Measurements from ENCODE around the gene ALDH1B1.
"Not testable (repeated sequence)": the region's sequence is repeated elsewhere in the genome, so short reads cannot be mapped to it uniquely, and the experiment has no call there.

The ALDH1B1 gene

GRCh38 chr9:38390851-38391250 is 1.7 kb upstream of the ALDH1B1 start:
- Mint-ChIP-seq H3K4me3 (no peak overlapping the region), H3K27me3 (peaks cover 21% of the 10 kb centered on the region), H3K4me1 (peaks cover 25% of the 10 kb centered on the region), H3K9me3 (peaks cover 0 to 10% of the 10 kb centered on the region in 2 donors), H3K27ac (no peak overlapping the region)
- ATAC-seq (no peak), DNase-seq (no peak)

- Mint-ChIP-seq H3K4me3 (peak overlapping the region; percentile 92 to 96), H3K9me3 (peaks cover under 1 to 10% of the 10 kb centered on the region in 2 donors), H3K27me3 (peaks cover 21% of the 10 kb centered on the region), H3K4me1 (peaks cover 25% of the 10 kb centered on the region), H3K27ac (peak overlapping the region in 1 of 2 donors; percentile 97)
- DNase-seq (no peak), ATAC-seq (no peak)
Measured at GRCh38 chr9:38391278-38392118, 1.0 kb upstream of the ALDH1B1 start.

- Mint-ChIP-seq H3K27me3 (peaks cover 21% of the 10 kb centered on the region), H3K27ac (peak overlapping the region; percentile 94 to 97), H3K4me3 (peak overlapping the region; percentile 92 to 96), H3K9me3 (peaks cover 3 to 10% of the 10 kb centered on the region in 2 donors), H3K4me1 (peaks cover 25% of the 10 kb centered on the region)
- DNase-seq: peak; percentile 9 to 11
- peak; percentile 10 for ATAC-seq
Measured at GRCh38 chr9:38393128-38393796, 760 bp downstream of the ALDH1B1 start.

GRCh38 chr9:38394416-38394815 is 1.9 kb downstream of the ALDH1B1 start:
- Mint-ChIP-seq H3K4me1 (peaks cover 25% of the 10 kb centered on the region), H3K4me3 (no peak overlapping the region), H3K9me3 (peaks cover 3 to 10% of the 10 kb centered on the region in 2 donors), H3K27ac (no peak overlapping the region), H3K27me3 (peaks cover 21% of the 10 kb centered on the region)
- DNase-seq (no peak), ATAC-seq (no peak)

GRCh38 chr9:38395653-38396370 is 3.3 kb downstream of the ALDH1B1 start:
- H3K4me3 Mint-ChIP-seq: no peak overlapping the region
- peaks cover 3 to 10% of the 10 kb centered on the region in 2 donors for H3K9me3 Mint-ChIP-seq
- DNase-seq (no peak), ATAC-seq (no peak)
- peaks cover 25% of the 10 kb centered on the region for H3K4me1 Mint-ChIP-seq
- H3K27ac Mint-ChIP-seq: peak overlapping the region in 1 of 2 donors; percentile 55
- H3K27me3 Mint-ChIP-seq: peaks cover 12% of the 10 kb centered on the region

GRCh38 chr9:38396371-38396671 is 3.8 kb downstream of the ALDH1B1 start:
- DNase-seq (no peak), ATAC-seq (no peak)
- Mint-ChIP-seq H3K4me3 (no peak overlapping the region), H3K4me1 (peaks cover 25% of the 10 kb centered on the region), H3K27ac (no peak overlapping the region), H3K9me3 (peaks cover 3 to 10% of the 10 kb centered on the region in 2 donors), H3K27me3 (peaks cover 7% of the 10 kb centered on the region)

GRCh38 chr9:38399191-38399590 is 6.7 kb downstream of the ALDH1B1 start:
- not testable (repeated sequence) for H3K27ac Mint-ChIP-seq, H3K4me1 Mint-ChIP-seq, H3K4me3 Mint-ChIP-seq

GRCh38 chr9:38401994-38402393 is 9.5 kb downstream of the ALDH1B1 start:
- Mint-ChIP-seq H3K27me3 (peaks cover 34% of the 10 kb centered on the region), H3K9me3 (no peaks in the 10 kb centered on the region)

More at GRCh38 chr9:38399191-38399590, 6.7 kb downstream of the ALDH1B1 start:
- H3K27me3 Mint-ChIP-seq: peaks cover 18% of the 10 kb centered on the region
- not testable (repeated sequence) for DNase-seq, ATAC-seq, H3K9me3 Mint-ChIP-seq

GRCh38 chr9:38404314-38404713 is 11.8 kb downstream of the ALDH1B1 start:
- Mint-ChIP-seq H3K9me3 (no peaks in the 10 kb centered on the region), H3K4me3 (no peak overlapping the region), H3K27ac (no peak overlapping the region), H3K4me1 (no peaks in the 10 kb centered on the region), H3K27me3 (peaks cover 34% of the 10 kb centered on the region)
- DNase-seq (no peak), ATAC-seq (no peak)

More at GRCh38 chr9:38401994-38402393, 9.5 kb downstream of the ALDH1B1 start:
- no peak overlapping the region for H3K4me3 Mint-ChIP-seq
- H3K4me1 Mint-ChIP-seq: no peaks in the 10 kb centered on the region
- DNase-seq: no peak
- no peak overlapping the region for H3K27ac Mint-ChIP-seq
- ATAC-seq: no peak

- H3K27ac Mint-ChIP-seq: no peak overlapping the region
- DNase-seq: no peak
- no peaks in the 10 kb centered on the region for H3K4me1 Mint-ChIP-seq
- no peaks in the 10 kb centered on the region for H3K9me3 Mint-ChIP-seq
- no peak for ATAC-seq
- H3K27me3 Mint-ChIP-seq: peaks cover 34% of the 10 kb centered on the region
- no peak overlapping the region for H3K4me3 Mint-ChIP-seq
Measured at GRCh38 chr9:38405785-38406184, 13.3 kb downstream of the ALDH1B1 start.

GRCh38 chr9:38406476-38407186 is 14.1 kb downstream of the ALDH1B1 start:
- peaks cover 35% of the 10 kb centered on the region for H3K27me3 Mint-ChIP-seq
- H3K4me3 Mint-ChIP-seq: no peak overlapping the region
- no peak overlapping the region for H3K27ac Mint-ChIP-seq

GRCh38 chr9:38408719-38409118 is 16.2 kb downstream of the ALDH1B1 start:
- Mint-ChIP-seq H3K27me3 (peaks cover 36% of the 10 kb centered on the region), H3K4me3 (no peak overlapping the region), H3K4me1 (no peaks in the 10 kb centered on the region), H3K27ac (no peak overlapping the region), H3K9me3 (no peaks in the 10 kb centered on the region)
- no peak for ATAC-seq
- no peak for DNase-seq

More at GRCh38 chr9:38406476-38407186, 14.1 kb downstream of the ALDH1B1 start:
- no peak for DNase-seq
- Mint-ChIP-seq H3K9me3 (no peaks in the 10 kb centered on the region), H3K4me1 (no peaks in the 10 kb centered on the region)
- no peak for ATAC-seq

GRCh38 chr9:38412751-38413150 is 20.2 kb downstream of the ALDH1B1 start:
- peaks cover 17% of the 10 kb centered on the region for H3K27me3 Mint-ChIP-seq
- H3K9me3 Mint-ChIP-seq: no peaks in the 10 kb centered on the region

GRCh38 chr9:38413283-38413682 is 20.8 kb downstream of the ALDH1B1 start:
- Mint-ChIP-seq H3K27ac (no peak overlapping the region), H3K9me3 (no peaks in the 10 kb centered on the region), H3K27me3 (peaks cover 17% of the 10 kb centered on the region), H3K4me1 (no peaks in the 10 kb centered on the region), H3K4me3 (no peak overlapping the region)
- no peak for ATAC-seq
- no peak for DNase-seq

More at GRCh38 chr9:38412751-38413150, 20.2 kb downstream of the ALDH1B1 start:
- DNase-seq (no peak), ATAC-seq (no peak)
- H3K4me1 Mint-ChIP-seq: no peaks in the 10 kb centered on the region
- H3K4me3 Mint-ChIP-seq: no peak overlapping the region
- no peak overlapping the region for H3K27ac Mint-ChIP-seq

- Mint-ChIP-seq H3K27me3 (peaks cover 17% of the 10 kb centered on the region), H3K9me3 (no peaks in the 10 kb centered on the region), H3K4me1 (no peaks in the 10 kb centered on the region), H3K27ac (no peak overlapping the region), H3K4me3 (no peak overlapping the region)
- ATAC-seq: no peak
- no peak for DNase-seq
Measured at GRCh38 chr9:38414040-38414723, 21.7 kb downstream of the ALDH1B1 start.
